Naive thymus-derived CD4-positive, alpha-beta T cell (primary cell): ENCODE data around the gene GGN. TPM values are rescaled to one million over a fixed set of nuclear protein-coding genes. Genes with fewer than 3 reads are reported as not detected.
A peak's percentile ranks its signal among the peaks of the same experiment; 100 is the strongest.

Experiments used
- ATAC-seq: fragments of 150-1000 bp; cut with Tn5 transposase; 2 replicates; pipeline ENCODE4 v1.10.0; 2021; ENCODE audit warnings: mild to moderate bottlenecking, moderate library complexity
- CTCF ChIA-PET: fragments of 350-600 bp; sonication (Branson Sonifier 250); formaldehyde crosslinking; loops from one replicate; lab custom pipeline; 2021; ENCODE audit warnings: antibody characterized with exemption; lab: Charles Lee
- POLR2A ChIA-PET: fragments of 350-600 bp; sonication (Branson Sonifier 250); formaldehyde crosslinking; loops from one replicate; lab custom pipeline; 2021; ENCODE audit warnings: antibody characterized with exemption, inconsistent platforms; lab: Charles Lee
- DNase-seq, 9 donors: peaks; one replicate each; pipeline versions ENCODE4 v3.0.0 to v3.0.0-alpha.2; 2020 to 2022; ENCODE audit warnings: mixed read lengths in 1 of 9
- H3K27ac ChIP-seq: one replicate; pipeline ENCODE4 v1.7.0; 2013; ENCODE audit warnings: mild to moderate bottlenecking, low read depth, low read length, moderate library complexity
- H3K27me3 ChIP-seq, 2 donors: one replicate each; pipeline ENCODE4 v1.7.0; 2013; ENCODE audit warnings: low read length in 2 of 2, mild to moderate bottlenecking in 2 of 2, moderate library complexity in 2 of 2; ENCODE audit not compliant: control insufficient read depth in 2 of 2, insufficient read depth in 2 of 2
- H3K36me3 ChIP-seq, 3 experiments: 1 replicate in 2 of 3; 2 replicates in 1 of 3; pipeline ENCODE4 v1.7.0; 2013; ENCODE audit warnings: low read length in 3 of 3, mild to moderate bottlenecking in 3 of 3, moderate library complexity in 1 of 3; ENCODE audit not compliant: insufficient read depth in 3 of 3, control insufficient read depth in 2 of 3
- H3K4me1 ChIP-seq, 2 donors: one replicate each; pipeline ENCODE4 v1.7.0; 2013; ENCODE audit warnings: low read length in 2 of 2, mild to moderate bottlenecking in 2 of 2, moderate library complexity in 1 of 2; ENCODE audit not compliant: control insufficient read depth in 2 of 2, insufficient read depth in 2 of 2
- H3K4me3 ChIP-seq: 2 replicates; pipeline ENCODE4 v1.7.0; 2013; ENCODE audit warnings: mild to moderate bottlenecking, low read length
- H3K9me3 ChIP-seq, 3 experiments: 1 replicate in 2 of 3; 2 replicates in 1 of 3; pipeline ENCODE4 v1.7.0; 2013; ENCODE audit warnings: low read length in 3 of 3; ENCODE audit not compliant: control insufficient read depth in 2 of 3
- H3K27ac Mint-ChIP-seq, 9 donors: one replicate each; pipeline ENCODE4 v1.8.0; 2020 to 2022; ENCODE audit warnings: mixed read lengths in 9 of 9, mild to moderate bottlenecking in 8 of 9, moderate library complexity in 5 of 9, inconsistent platforms in 2 of 9
- H3K27me3 Mint-ChIP-seq, 5 donors: one replicate each; pipeline ENCODE4 v1.8.0; 2021 to 2022; ENCODE audit warnings: mixed read lengths in 5 of 5, mild to moderate bottlenecking in 1 of 5
- H3K36me3 Mint-ChIP-seq, 5 donors: one replicate each; pipeline ENCODE4 v1.8.0; 2020 to 2022; ENCODE audit warnings: mixed read lengths in 5 of 5, mild to moderate bottlenecking in 3 of 5, inconsistent platforms in 1 of 5
- H3K4me1 Mint-ChIP-seq, 7 donors: one replicate each; pipeline ENCODE4 v1.8.0; 2020 to 2022; ENCODE audit warnings: mixed read lengths in 7 of 7, mild to moderate bottlenecking in 3 of 7, inconsistent platforms in 1 of 7
- H3K4me3 Mint-ChIP-seq, 10 donors: one replicate each; pipeline ENCODE4 v1.8.0; 2020 to 2022; ENCODE audit warnings: mild to moderate bottlenecking in 10 of 10, mixed read lengths in 10 of 10, moderate library complexity in 6 of 10, inconsistent platforms in 2 of 10
- H3K9me3 Mint-ChIP-seq, 11 donors: one replicate each; pipeline ENCODE4 v1.8.0; 2020 to 2022; ENCODE audit warnings: mixed read lengths in 11 of 11, mild to moderate bottlenecking in 4 of 11, inconsistent platforms in 1 of 11, moderate library complexity in 1 of 11
- intact Hi-C, 2 donors: fragments of 100-400 bp; cut with micrococcal nuclease; formaldehyde crosslinking; loops; one replicate each; pipeline ENCODE4 v1.15.1; 2023
- polyA plus RNA-seq, 2 donors: library from polyadenylated mRNA; unstranded; fragments of 300-500 nt; fragmentation: Illumina TruSeq; gene quantifications; one replicate each; pipeline ENCODE4 v1.2.3, GENCODE V29; 2021
- total RNA-seq, 6 experiments: library from RNA in 5 of 6; stranded (reverse) in 5 of 6; gene quantifications; 1 replicate in 5 of 6; 2 replicates in 1 of 6; pipeline ENCODE4 v1.2.3 and lab custom pipeline; 2021 to 2026

Gene GGN
- total and polyA plus RNA-seq, 7 experiments from 2014 or later = 0.29 to 0.60 (median 0.39) TPM; not detected in 4

DNA sequence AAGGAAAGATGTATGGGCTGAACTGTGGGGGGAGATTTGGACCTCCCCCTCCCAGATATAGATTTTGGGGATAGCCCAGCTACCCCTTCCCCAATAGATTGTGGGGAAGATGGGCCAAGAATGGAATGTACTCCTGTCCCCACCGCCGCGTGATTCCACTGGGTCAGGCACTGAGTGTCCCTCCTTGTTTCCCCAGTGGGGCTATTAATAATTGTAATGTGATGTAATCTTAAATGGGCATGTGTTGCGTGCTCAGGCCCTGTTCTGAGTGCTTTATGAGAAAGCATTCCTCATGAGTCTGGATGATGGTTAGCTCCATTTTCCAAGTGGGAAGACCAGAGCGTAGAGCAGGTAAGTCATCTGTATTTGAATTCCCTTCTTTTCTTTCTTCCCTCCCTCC lies 12.1 kb downstream of the GGN start:
- H3K4me3 ChIP-seq = peak overlapping the region; percentile 96
- peaks cover 17 to 35% (median 29%) of the 10 kb centered on the region in 7 donors for H3K4me1 Mint-ChIP-seq
- H3K27ac Mint-ChIP-seq = peak overlapping the region in 7 of 9 donors; percentile 56 to 99 (median 97)
- peaks cover 3 to 30% (median 25%) of the 10 kb centered on the region in 5 donors for H3K36me3 Mint-ChIP-seq
- ChIA-PET POLR2A (interaction anchor here (0.7 to 3.6 kb wide), 8 partner anchors 10 to 27 kb away, joined by 3 to 40 read pairs (median 4); partner anchors contain the start of genes FAM98C and GGN), CTCF (interaction anchor here (0.5 to 1.4 kb wide), 2 partner anchors 27 to 475 kb away, joined by 4 to 5 read pairs; partner anchors contain the start of gene FAM98C)
- intact Hi-C loops = loop anchor here in 1 of 2 donors (2.0 kb wide), 1 partner anchor 1203 kb away; the partner anchor contains the start of gene ZNF585A
- H3K4me3 Mint-ChIP-seq = peak overlapping the region; percentile 96 to 100 (median 98)
- peaks cover 0 to 4% of the 10 kb centered on the region in 2 donors for H3K27me3 ChIP-seq
- ATAC-seq = no peak
- no peak for DNase-seq
- H3K27ac ChIP-seq = peak overlapping the region; percentile 93
- H3K36me3 ChIP-seq = peaks cover 7 to 40% (median 18%) of the 10 kb centered on the region in 3 experiments
- peaks cover 0 to 5% (median 0%) of the 10 kb centered on the region in 5 donors for H3K27me3 Mint-ChIP-seq
- no peaks in the 10 kb centered on the region for H3K9me3 ChIP-seq
- peaks cover 0 to 2% (median 0%) of the 10 kb centered on the region in 11 donors for H3K9me3 Mint-ChIP-seq
- H3K4me1 ChIP-seq = peaks cover 17 to 19% of the 10 kb centered on the region in 2 donors

DNA sequence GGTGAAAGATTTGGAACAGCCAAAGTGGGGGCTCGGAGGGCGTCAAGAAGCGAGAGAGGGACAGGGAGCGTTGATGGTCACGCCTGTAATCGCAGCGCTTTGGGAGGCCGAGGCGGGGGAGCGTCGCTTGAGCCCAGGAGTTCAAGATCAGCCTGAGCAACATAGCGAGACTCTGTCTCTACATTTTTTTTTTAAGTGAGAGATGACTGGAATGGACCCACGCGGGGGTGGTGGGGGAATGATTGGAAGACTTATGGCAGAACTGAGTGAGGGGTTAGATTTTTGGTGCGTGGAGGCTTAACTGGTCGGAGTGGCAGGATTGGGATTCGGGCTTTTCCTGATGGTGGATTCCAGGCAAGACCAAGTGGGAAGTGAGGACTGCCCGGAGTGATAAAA lies 12.7 kb downstream of the GGN start:
- Mint-ChIP-seq H3K9me3 (peaks cover 0 to 1% (median 0%) of the 10 kb centered on the region in 11 donors), H3K4me1 (peaks cover 17 to 32% (median 29%) of the 10 kb centered on the region in 7 donors), H3K4me3 (peak overlapping the region; percentile 96 to 100 (median 98)), H3K36me3 (peaks cover 3 to 26% (median 22%) of the 10 kb centered on the region in 5 donors), H3K27me3 (peaks cover 0 to 7% (median 0%) of the 10 kb centered on the region in 5 donors), H3K27ac (peak overlapping the region; percentile 90 to 99 (median 98))
- Histone ChIP-seq H3K4me1 (peaks cover 17 to 19% of the 10 kb centered on the region in 2 donors), H3K36me3 (peaks cover 5 to 34% (median 13%) of the 10 kb centered on the region in 3 experiments), H3K27me3 (peaks cover 0 to 4% of the 10 kb centered on the region in 2 donors), H3K9me3 (no peaks in the 10 kb centered on the region), H3K4me3 (peak overlapping the region; percentile 96), H3K27ac (peak overlapping the region; percentile 93)
- ATAC-seq (no peak), DNase-seq (no peak)
- CTCF ChIA-PET = interaction anchor here (0.6 to 1.4 kb wide), 4 partner anchors 15 to 243 kb away, joined by 3 to 11 read pairs (median 4); partner anchors contain the start of gene MAP4K1
- POLR2A ChIA-PET = interaction anchor here (1.2 to 3.6 kb wide), 10 partner anchors 11 to 1061 kb away, joined by 3 to 40 read pairs (median 8); partner anchors contain the start of genes CATSPERG, FAM98C, GGN and RPS16
- intact Hi-C loops = loop anchor here in 1 of 2 donors (2.0 kb wide), 1 partner anchor 1202 kb away; the partner anchor contains the start of gene ZNF585A

DNA sequence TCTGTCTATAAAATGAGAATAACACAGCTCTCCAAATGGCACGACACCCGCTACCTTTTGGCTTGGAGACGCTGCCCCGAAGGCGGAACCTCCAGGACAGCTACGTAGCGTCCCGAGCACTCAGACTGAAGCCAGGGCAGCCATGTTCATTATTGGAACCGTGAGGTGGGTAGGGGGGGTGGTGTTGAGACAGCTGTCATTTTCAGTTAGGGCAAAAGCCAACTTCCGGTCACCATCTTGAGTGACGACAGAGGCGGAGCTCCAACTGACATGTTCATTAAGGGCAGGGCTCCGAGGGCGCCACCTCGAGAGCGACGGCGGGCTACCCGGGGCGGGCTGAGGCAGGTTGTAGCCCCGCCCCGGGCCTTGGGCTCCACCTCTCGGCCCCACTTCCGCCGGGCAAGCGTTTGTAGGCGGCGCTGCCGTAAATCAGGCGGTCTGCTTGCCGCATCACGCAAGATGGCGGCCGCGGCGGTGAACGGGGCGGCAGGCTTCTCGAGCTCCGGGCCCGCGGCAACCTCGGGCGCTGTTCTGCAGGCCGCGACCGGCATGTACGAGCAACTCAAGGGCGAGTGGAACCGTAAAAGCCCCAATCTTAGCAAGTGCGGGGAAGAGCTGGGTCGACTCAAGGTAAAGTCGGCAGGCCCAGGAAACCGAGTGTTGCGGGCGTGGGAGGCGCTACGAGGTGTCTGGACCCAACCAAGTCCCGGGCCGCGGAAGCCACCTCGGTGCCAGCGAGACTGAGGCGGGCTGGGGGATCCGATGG lies 13.3 kb downstream of the GGN start, which contains the start of gene PSMD8:
Gene PSMD8, plus strand, starts transcription at position 240 of the 766 bp plus-strand sequence. Its CDS starts 31 bp downstream, at position 271.
- Histone ChIP-seq H3K27me3 (peaks cover 0 to 4% of the 10 kb centered on the region in 2 donors), H3K36me3 (peaks cover 5 to 30% (median 11%) of the 10 kb centered on the region in 3 experiments), H3K9me3 (no peaks in the 10 kb centered on the region), H3K4me1 (peaks cover 17 to 19% of the 10 kb centered on the region in 2 donors), H3K4me3 (peak within 1 kb of the TSS; percentile 96), H3K27ac (peak within 1 kb of the TSS; percentile 93)
- DNase-seq (peak; percentile 95 to 99 (median 99)), ATAC-seq (peak; percentile 99)
- Mint-ChIP-seq H3K4me1 (peaks cover 17 to 31% (median 29%) of the 10 kb centered on the region in 7 donors), H3K27ac (peak within 1 kb of the TSS; percentile 90 to 99 (median 98)), H3K27me3 (peaks cover 0 to 8% (median 3%) of the 10 kb centered on the region in 5 donors), H3K4me3 (peak within 1 kb of the TSS; percentile 96 to 100 (median 98)), H3K36me3 (peaks cover 3 to 24% (median 18%) of the 10 kb centered on the region in 5 donors), H3K9me3 (peaks cover 0 to under 1% (median 0%) of the 10 kb centered on the region in 11 donors)
- intact Hi-C loops = loop anchor here (1.0 to 2.0 kb wide), 17 partner anchors 12 to 1202 kb away; partner anchors contain the start of genes EIF3K (in 2 of the 2), NFKBIB (in 2 of the 2), SIPA1L3 (in 2 of the 2) and SIRT2 (in 2 of the 2)
- POLR2A ChIA-PET = interaction anchor here (0.6 to 3.6 kb wide), 30 partner anchors 8 to 1071 kb away, joined by 3 to 40 read pairs (median 5); partner anchors contain the start of genes CATSPERG, EIF3K, FAM98C and GGN
- CTCF ChIA-PET = interaction anchor here (0.6 to 1.5 kb wide), 16 partner anchors 11 to 473 kb away, joined by 3 to 12 read pairs (median 3); partner anchors contain the start of genes ACTN4, CATSPERG, FAM98C and MAP4K1

DNA sequence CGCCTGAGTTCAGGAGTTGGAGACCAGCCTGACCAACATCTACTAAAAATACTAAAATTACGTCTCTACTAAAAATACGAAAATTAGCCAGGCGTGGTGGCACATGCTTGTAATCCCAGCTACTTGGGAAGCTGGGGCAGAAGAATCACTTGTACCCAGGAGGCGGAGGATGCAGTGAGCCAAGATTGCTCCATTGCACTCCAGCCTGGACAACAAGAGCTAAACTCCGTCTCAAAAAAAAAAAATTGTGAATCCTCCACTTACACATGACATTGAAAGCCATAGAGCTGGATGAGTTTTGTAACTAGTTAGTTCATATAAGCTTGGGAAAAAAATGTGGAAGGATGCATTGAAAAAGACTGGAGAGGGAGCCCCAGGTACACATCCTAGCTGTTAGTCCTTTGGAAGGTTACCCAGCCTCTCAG lies 13.9 kb downstream of the GGN start:
- CTCF ChIA-PET = interaction anchor here (0.6 to 1.5 kb wide), 14 partner anchors 11 to 473 kb away, joined by 3 to 12 read pairs (median 3); partner anchors contain the start of genes CATSPERG, FAM98C, MAP4K1 and SIPA1L3

DNA sequence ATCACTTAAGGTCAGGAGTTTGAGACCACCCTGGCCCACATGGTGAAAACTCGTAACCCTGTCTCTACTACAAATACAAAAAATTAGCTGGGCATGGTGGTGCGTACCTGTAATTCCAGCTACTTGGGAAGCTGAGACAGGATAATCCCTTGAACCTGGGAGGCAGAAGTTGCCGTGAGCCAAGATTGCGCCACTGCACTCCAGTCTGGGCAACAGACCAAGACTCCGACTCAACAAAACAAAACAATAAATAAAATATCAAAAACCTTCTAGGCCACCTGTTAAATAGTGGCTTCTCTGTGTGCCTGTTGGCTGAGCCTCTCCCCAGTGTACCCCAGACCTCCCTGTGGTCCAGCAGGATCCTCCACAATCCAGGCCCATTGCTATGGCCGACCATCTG lies 16.8 kb downstream of the GGN start:
- intact Hi-C loops = no loop called here
- H3K4me1 ChIP-seq = peaks cover 8 to 11% of the 10 kb centered on the region in 2 donors
- no peak overlapping the region for H3K4me3 Mint-ChIP-seq
- H3K4me1 Mint-ChIP-seq = peaks cover 16 to 21% (median 21%) of the 10 kb centered on the region in 7 donors
- H3K36me3 ChIP-seq = peaks cover 0 to 7% (median 0%) of the 10 kb centered on the region in 3 experiments
- H3K9me3 Mint-ChIP-seq = no peaks in the 10 kb centered on the region
- ChIA-PET POLR2A (no interaction called here), CTCF (no interaction called here)
- no peak overlapping the region for H3K27ac Mint-ChIP-seq
- DNase-seq (no peak), ATAC-seq (no peak)
- H3K27ac ChIP-seq = no peak overlapping the region
- peaks cover 0 to 16% (median 5%) of the 10 kb centered on the region in 5 donors for H3K27me3 Mint-ChIP-seq
- peaks cover 1 to 12% (median 8%) of the 10 kb centered on the region in 5 donors for H3K36me3 Mint-ChIP-seq
- no peak overlapping the region for H3K4me3 ChIP-seq
- peaks cover 0 to 4% of the 10 kb centered on the region in 2 donors for H3K27me3 ChIP-seq
- no peaks in the 10 kb centered on the region for H3K9me3 ChIP-seq

More for the DNA sequence above, 13.9 kb downstream of the GGN start:
- Mint-ChIP-seq H3K4me3 (peak overlapping the region; percentile 96 to 100 (median 98)), H3K27ac (peak overlapping the region; percentile 90 to 99 (median 98)), H3K9me3 (no peaks in the 10 kb centered on the region), H3K4me1 (peaks cover 17 to 30% (median 28%) of the 10 kb centered on the region in 7 donors), H3K36me3 (peaks cover 3 to 18% (median 14%) of the 10 kb centered on the region in 5 donors), H3K27me3 (peaks cover 0 to 11% (median 3%) of the 10 kb centered on the region in 5 donors)
- Histone ChIP-seq H3K9me3 (no peaks in the 10 kb centered on the region), H3K36me3 (peaks cover 2 to 24% (median 5%) of the 10 kb centered on the region in 3 experiments), H3K27ac (peak overlapping the region; percentile 93), H3K4me3 (peak overlapping the region; percentile 56), H3K4me1 (peaks cover 17 to 19% of the 10 kb centered on the region in 2 donors), H3K27me3 (peaks cover 0 to 4% of the 10 kb centered on the region in 2 donors)
- POLR2A ChIA-PET = interaction anchor here (0.6 to 3.6 kb wide), 27 partner anchors 9 to 1072 kb away, joined by 3 to 40 read pairs (median 5); partner anchors contain the start of genes CATSPERG, EIF3K, FAM98C and GGN
- intact Hi-C loops = loop anchor here (1.0 to 2.0 kb wide), 17 partner anchors 12 to 1201 kb away; partner anchors contain the start of genes EIF3K (in 2 of the 2), NFKBIB (in 2 of the 2), SIPA1L3 (in 2 of the 2) and SIRT2 (in 2 of the 2)
- DNase-seq (no peak), ATAC-seq (no peak)
